ENCODE data around the gene ATP10B. TPM values are rescaled to one million over a fixed set of nuclear protein-coding genes. Genes with fewer than 3 reads are reported as not detected.

ATP10B gene
- total and polyA plus RNA-seq, 11 donors, result 0.03 to 0.35 (median 0.09) TPM; not detected in 4

GRCh38 chr5:160567031-160567705 lies 284.8 kb downstream of the ATP10B start:
- ATAC-seq, result no peak
- H3K9me3 ChIP-seq, result no peaks in the 10 kb centered on the region
- no peak overlapping the region for H3K4me3 ChIP-seq
- no peak for TF ChIP-seq POLR2A (IDR thresholded peaks at IDR 0.05)
- no peak for TF ChIP-seq CTCF (IDR thresholded peaks at IDR 0.05)
- H3K4me1 ChIP-seq, result no peaks in the 10 kb centered on the region
- intact Hi-C loops (cut with DNase I), result no loop called here
- WGBS, 4 donors, result 64 to 73% (median 68%) methylated on average over 4 of the region's 4 CpGs
- no peaks in the 10 kb centered on the region for H3K27me3 ChIP-seq
- H3K27ac ChIP-seq, result no peak overlapping the region
- DNase-seq, result no peak
- no peaks in the 10 kb centered on the region for H3K36me3 ChIP-seq

- Histone ChIP-seq H3K4me1 (no peaks in the 10 kb centered on the region), H3K27ac (no peak overlapping the region), H3K9me3 (no peaks in the 10 kb centered on the region), H3K27me3 (no peaks in the 10 kb centered on the region), H3K4me3 (no peak overlapping the region), H3K36me3 (no peaks in the 10 kb centered on the region)
- intact Hi-C loops (cut with DNase I), result no loop called here
- DNase-seq, result no peak
- no peak for TF ChIP-seq CTCF (IDR thresholded peaks at IDR 0.05)
- TF ChIP-seq POLR2A (IDR thresholded peaks at IDR 0.05), result no peak
- WGBS, 4 donors, result 69 to 81% (median 71%) methylated on average over 6 to 8 of the region's 8 CpGs
- ATAC-seq, result no peak
Observed at GRCh38 chr5:160565376-160565775, 286.6 kb downstream of the ATP10B start.

GRCh38 chr5:160556846-160557245 lies 295.2 kb downstream of the ATP10B start:
- intact Hi-C loops (cut with DNase I), result no loop called here
- no peak overlapping the region for H3K27ac ChIP-seq
- H3K4me1 ChIP-seq, result no peaks in the 10 kb centered on the region
- H3K36me3 ChIP-seq, result no peaks in the 10 kb centered on the region
- TF ChIP-seq POLR2A (IDR thresholded peaks at IDR 0.05), result no peak
- no peak for TF ChIP-seq CTCF (IDR thresholded peaks at IDR 0.05)
- ATAC-seq (no peak), DNase-seq (no peak)
- H3K9me3 ChIP-seq, result no peaks in the 10 kb centered on the region
- no peak overlapping the region for H3K4me3 ChIP-seq
- 72 to 78% (median 77%) methylated on average over 4 of the region's 4 CpGs for WGBS, 4 donors
- H3K27me3 ChIP-seq, result no peaks in the 10 kb centered on the region

GRCh38 chr5:160555971-160556631 lies 295.9 kb downstream of the ATP10B start:
- intact Hi-C loops (cut with DNase I), result no loop called here
- Histone ChIP-seq H3K36me3 (no peaks in the 10 kb centered on the region), H3K4me3 (no peak overlapping the region), H3K9me3 (no peaks in the 10 kb centered on the region), H3K27me3 (no peaks in the 10 kb centered on the region), H3K4me1 (no peaks in the 10 kb centered on the region), H3K27ac (no peak overlapping the region)
- WGBS, 4 donors, result 72 to 81% (median 77%) methylated on average over 6 of the region's 6 CpGs
- no peak for DNase-seq
- TF ChIP-seq POLR2A (IDR thresholded peaks at IDR 0.05) (no peak), CTCF (IDR thresholded peaks at IDR 0.05) (no peak)
- no peak for ATAC-seq
